Vagina (tissue), 2 donors: ENCODE data around the gene ITFG1. TPM values are rescaled to one million over a fixed set of nuclear protein-coding genes. Genes with fewer than 3 reads are reported as not detected.
"Not testable (repeated sequence)": the region's sequence is repeated elsewhere in the genome, so short reads cannot be mapped to it uniquely, and the experiment has no call there.

Experiments used
- DNase-seq, 2 donors: peaks; one replicate each; pipeline ENCODE4 v3.0.0-alpha.2; 2017; ENCODE audit errors: extremely low spot score in 2 of 2
- H3K27ac ChIP-seq: fragments of 200-600 bp; sonication (generic); one replicate; pipeline ENCODE4 v1.5.1; 2019
- H3K27me3 ChIP-seq: fragments of 200-600 bp; sonication (generic); one replicate; pipeline ENCODE4 v1.5.1; 2019
- H3K36me3 ChIP-seq, 2 donors: fragments of 200-600 bp; sonication (generic); one replicate each; pipeline ENCODE4 v1.5.1; 2017 to 2019
- H3K4me1 ChIP-seq: fragments of 200-600 bp; sonication (generic); one replicate; pipeline ENCODE4 v1.5.1; 2019
- H3K4me3 ChIP-seq, 2 donors: fragments of 200-600 bp; sonication (generic); 1 replicate in 1 of 2; 2 replicates in 1 of 2; pipeline ENCODE4 v1.5.1; 2016 to 2019
- H3K9me3 ChIP-seq: fragments of 200-600 bp; sonication (generic); one replicate; pipeline ENCODE4 v1.5.1; 2019
- CTCF ChIP-seq, 3 experiments: fragments of 450-650 bp in 2 of 3; fragments of 200-600 bp in 1 of 3; sonication (generic) in 1 of 3; IDR thresholded peaks; one replicate each; pipeline ENCODE4 v1.5.1; 2017 to 2019; ENCODE audit warnings: antibody characterized with exemption in 3 of 3, mild to moderate bottlenecking in 2 of 3, moderate library complexity in 2 of 3
- POLR2A ChIP-seq, 2 donors: fragments of 450-650 bp; IDR thresholded peaks; one replicate each; pipeline ENCODE4 v1.6.1; 2017; ENCODE audit warnings: antibody characterized with exemption in 2 of 2, mild to moderate bottlenecking in 2 of 2, moderate library complexity in 2 of 2
- POLR2AphosphoS5 ChIP-seq, 2 donors: sonication (generic); formaldehyde crosslinking; IDR thresholded peaks; one replicate each; pipeline ENCODE4 v1.9.0; 2017; ENCODE audit warnings: antibody characterized with exemption in 2 of 2, mild to moderate bottlenecking in 2 of 2, low read depth in 1 of 2; ENCODE audit not compliant: insufficient read depth in 1 of 2
- intact Hi-C: fragments of 100-400 bp; cut with DNase I; formaldehyde crosslinking; loops from one replicate; pipeline ENCODE4 v1.15.1; 2023
- total RNA-seq: library from RNA; depleted of rRNA; stranded (reverse); fragments of >200 nt; gene quantifications from one replicate; pipeline ENCODE4 v1.2.3, GENCODE V29; 2016

Gene ITFG1
- total RNA-seq, 1 donor from 2014 or later = 24.8 TPM

- H3K4me3 ChIP-seq = no peak overlapping the region
- intact Hi-C loops = no loop called here
- TF ChIP-seq CTCF (IDR thresholded peaks at IDR 0.05) (no peak), POLR2AphosphoS5 (IDR thresholded peaks at IDR 0.05; ENCODE audit: insufficient read depth in 1 of 2, low read depth in 1 of 2) (no peak), POLR2A (IDR thresholded peaks at IDR 0.05) (no peak)
- H3K27ac ChIP-seq = no peak overlapping the region
- H3K27me3 ChIP-seq = no peaks in the 10 kb centered on the region
- H3K9me3 ChIP-seq = no peaks in the 10 kb centered on the region
- H3K36me3 ChIP-seq = no peaks in the 10 kb centered on the region
- no peak for DNase-seq
- H3K4me1 ChIP-seq = no peaks in the 10 kb centered on the region
Observed at GRCh38 chr16:47197536-47198179, 263.2 kb downstream of the ITFG1 start.

GRCh38 chr16:47196457-47196856 lies 264.4 kb downstream of the ITFG1 start:
- H3K9me3 ChIP-seq = no peaks in the 10 kb centered on the region
- no peaks in the 10 kb centered on the region for H3K36me3 ChIP-seq
- TF ChIP-seq CTCF (IDR thresholded peaks at IDR 0.05) (no peak), POLR2A (IDR thresholded peaks at IDR 0.05) (no peak), POLR2AphosphoS5 (IDR thresholded peaks at IDR 0.05; ENCODE audit: insufficient read depth in 1 of 2, low read depth in 1 of 2) (no peak)
- no peaks in the 10 kb centered on the region for H3K4me1 ChIP-seq
- no peak overlapping the region for H3K27ac ChIP-seq
- H3K4me3 ChIP-seq = no peak overlapping the region
- no peaks in the 10 kb centered on the region for H3K27me3 ChIP-seq
- DNase-seq = no peak
- intact Hi-C loops = no loop called here

GRCh38 chr16:47182318-47182717 lies 278.5 kb downstream of the ITFG1 start:
- H3K27me3 ChIP-seq = no peaks in the 10 kb centered on the region
- no peak overlapping the region for H3K27ac ChIP-seq
- DNase-seq = no peak
- H3K9me3 ChIP-seq = no peaks in the 10 kb centered on the region
- H3K36me3 ChIP-seq = no peaks in the 10 kb centered on the region
- intact Hi-C loops = no loop called here
- TF ChIP-seq POLR2AphosphoS5 (IDR thresholded peaks at IDR 0.05; ENCODE audit: insufficient read depth in 1 of 2, low read depth in 1 of 2) (no peak), CTCF (IDR thresholded peaks at IDR 0.05) (no peak), POLR2A (IDR thresholded peaks at IDR 0.05) (no peak)
- H3K4me1 ChIP-seq = no peaks in the 10 kb centered on the region
- H3K4me3 ChIP-seq = no peak overlapping the region

GRCh38 chr16:47181066-47181465 lies 279.8 kb downstream of the ITFG1 start:
- not testable (repeated sequence) for H3K4me3 ChIP-seq

GRCh38 chr16:47180073-47180472 lies 280.8 kb downstream of the ITFG1 start:
- no peak for DNase-seq
- no peaks in the 10 kb centered on the region for H3K9me3 ChIP-seq
- intact Hi-C loops = no loop called here
- H3K36me3 ChIP-seq = no peaks in the 10 kb centered on the region
- TF ChIP-seq POLR2A (IDR thresholded peaks at IDR 0.05) (no peak), CTCF (IDR thresholded peaks at IDR 0.05) (no peak), POLR2AphosphoS5 (IDR thresholded peaks at IDR 0.05; ENCODE audit: insufficient read depth in 1 of 2, low read depth in 1 of 2) (no peak)
- H3K4me1 ChIP-seq = no peaks in the 10 kb centered on the region
- no peak overlapping the region for H3K4me3 ChIP-seq
- H3K27me3 ChIP-seq = no peaks in the 10 kb centered on the region
- no peak overlapping the region for H3K27ac ChIP-seq

More at GRCh38 chr16:47181066-47181465, 279.8 kb downstream of the ITFG1 start:
- H3K27me3 ChIP-seq, H3K4me1 ChIP-seq, H3K9me3 ChIP-seq, DNase-seq, H3K27ac ChIP-seq, H3K36me3 ChIP-seq, intact Hi-C loops: not testable (repeated sequence)
